Stimulated activated effector memory CD8-positive, alpha-beta T cell treated with anti-CD3 and anti-CD28 coated beads, Interleukin-12 subunit alpha, Interleukin-12 subunit beta, amount 100 ng/mL, for 72 hours (primary cell): ENCODE data around the gene BABAM1.

ENCODE experiments used
- ATAC-seq: fragments of 150-1000 bp; cut with Tn5 transposase; 2 replicates; pipeline ENCODE4 v1.10.0; 2021
- DNase-seq, 2 donors: peaks; one replicate each; pipeline ENCODE4 v3.0.0; 2021 to 2022; ENCODE audit warnings: low spot score in 2 of 2
- H3K27ac Mint-ChIP-seq: one replicate; pipeline ENCODE4 v1.8.0; 2022; ENCODE audit warnings: mild to moderate bottlenecking, mixed read lengths
- H3K36me3 Mint-ChIP-seq: one replicate; pipeline ENCODE4 v1.8.0; 2022; ENCODE audit warnings: mild to moderate bottlenecking, mixed read lengths
- H3K4me1 Mint-ChIP-seq: one replicate; pipeline ENCODE4 v1.8.0; 2022; ENCODE audit warnings: mixed read lengths
- H3K4me3 Mint-ChIP-seq: one replicate; pipeline ENCODE4 v1.8.0; 2022; ENCODE audit warnings: mild to moderate bottlenecking, mixed read lengths
- H3K9me3 Mint-ChIP-seq: one replicate; pipeline ENCODE4 v1.8.0; 2022; ENCODE audit warnings: mixed read lengths

The BABAM1 gene

DNA sequence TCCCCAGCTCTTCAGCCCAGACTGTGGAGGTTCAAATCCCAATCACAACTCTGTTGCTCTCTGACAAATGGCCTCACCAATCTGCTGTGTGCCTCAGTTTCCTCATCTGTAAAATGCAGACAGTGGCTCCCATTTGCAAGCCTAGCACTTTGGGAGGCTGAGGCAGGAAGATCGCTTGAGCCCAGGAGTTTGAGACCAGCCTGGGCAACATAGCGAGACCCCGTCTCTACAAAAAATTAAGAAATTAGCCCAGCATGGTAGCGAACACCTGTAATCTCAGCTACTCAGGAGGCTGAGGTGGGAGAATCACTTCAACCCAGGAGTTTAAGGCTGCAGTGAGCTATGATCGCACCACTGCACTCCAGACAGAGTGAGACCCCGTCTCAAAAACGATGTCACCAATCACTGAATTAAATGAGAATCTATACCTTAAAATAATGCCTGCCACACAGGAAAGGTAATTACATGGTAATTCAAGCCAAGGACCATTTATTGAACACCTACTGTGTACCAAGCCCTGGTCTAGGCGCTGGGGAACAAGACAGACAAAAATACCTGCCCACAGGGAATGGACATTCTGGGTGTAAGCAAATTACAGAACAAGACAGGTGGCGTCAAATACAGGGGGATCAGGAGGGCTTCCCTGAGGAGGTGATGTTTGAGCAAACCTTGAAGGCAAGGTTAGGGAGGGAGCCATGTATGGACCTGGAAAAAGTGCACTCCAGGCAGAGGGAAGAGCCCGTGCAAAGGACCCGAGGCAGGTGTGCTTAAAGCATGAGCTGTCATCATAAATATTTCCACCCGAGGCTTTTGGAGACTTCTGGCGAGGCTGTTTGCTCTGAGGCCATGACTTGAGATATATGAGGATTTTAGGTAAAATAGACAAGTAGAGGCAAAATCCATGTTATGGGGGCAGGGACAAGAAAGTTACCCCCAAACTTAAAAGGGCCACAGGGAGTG, 29.2 kb upstream of the BABAM1 start:
- Mint-ChIP-seq H3K27ac (no peak overlapping the region), H3K9me3 (no peaks in the 10 kb centered on the region), H3K4me3 (peak overlapping the region; percentile 29), H3K36me3 (no peaks in the 10 kb centered on the region), H3K4me1 (peaks cover 20% of the 10 kb centered on the region)
- ATAC-seq (no peak), DNase-seq (no peak)

DNA sequence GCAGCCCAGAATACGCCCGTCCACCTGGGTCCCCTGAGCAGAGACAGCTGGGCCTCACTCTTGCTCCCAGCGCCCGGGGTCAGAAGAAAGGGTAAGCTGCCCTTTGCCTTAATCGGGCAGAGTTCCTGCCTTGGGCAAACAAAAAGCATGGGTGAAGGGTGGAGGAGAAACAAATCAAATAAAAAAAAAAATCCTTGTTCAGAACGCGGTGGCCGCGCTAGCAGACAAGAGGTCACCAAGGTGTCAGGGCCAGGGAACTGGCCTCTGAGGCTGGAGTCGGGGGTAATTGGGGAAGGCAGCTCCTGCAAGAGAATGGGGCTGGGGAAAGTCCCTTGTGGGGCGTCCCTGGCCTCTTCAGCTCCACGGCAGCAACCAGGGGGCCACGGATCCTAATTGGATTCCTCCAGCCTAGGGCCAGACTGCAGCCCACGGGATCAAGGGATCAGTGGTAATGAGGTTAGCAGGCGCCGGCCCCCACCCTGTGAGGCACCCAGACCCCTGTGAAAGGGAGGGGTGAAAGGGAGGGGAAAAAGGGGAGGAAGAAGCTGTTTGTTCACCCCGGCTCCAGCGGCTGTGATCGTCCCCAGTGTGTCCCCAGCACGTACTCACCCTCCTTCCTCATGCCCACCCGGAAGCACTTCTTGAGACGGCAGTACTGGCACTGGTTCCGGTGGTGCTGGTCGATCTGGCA, 27.0 kb upstream of the BABAM1 start:
- H3K4me1 Mint-ChIP-seq: peaks cover 7% of the 10 kb centered on the region
- ATAC-seq (no peak), DNase-seq (no peak)
- H3K27ac Mint-ChIP-seq: no peak overlapping the region
- no peak overlapping the region for H3K4me3 Mint-ChIP-seq
- no peaks in the 10 kb centered on the region for H3K36me3 Mint-ChIP-seq
- no peaks in the 10 kb centered on the region for H3K9me3 Mint-ChIP-seq

DNA sequence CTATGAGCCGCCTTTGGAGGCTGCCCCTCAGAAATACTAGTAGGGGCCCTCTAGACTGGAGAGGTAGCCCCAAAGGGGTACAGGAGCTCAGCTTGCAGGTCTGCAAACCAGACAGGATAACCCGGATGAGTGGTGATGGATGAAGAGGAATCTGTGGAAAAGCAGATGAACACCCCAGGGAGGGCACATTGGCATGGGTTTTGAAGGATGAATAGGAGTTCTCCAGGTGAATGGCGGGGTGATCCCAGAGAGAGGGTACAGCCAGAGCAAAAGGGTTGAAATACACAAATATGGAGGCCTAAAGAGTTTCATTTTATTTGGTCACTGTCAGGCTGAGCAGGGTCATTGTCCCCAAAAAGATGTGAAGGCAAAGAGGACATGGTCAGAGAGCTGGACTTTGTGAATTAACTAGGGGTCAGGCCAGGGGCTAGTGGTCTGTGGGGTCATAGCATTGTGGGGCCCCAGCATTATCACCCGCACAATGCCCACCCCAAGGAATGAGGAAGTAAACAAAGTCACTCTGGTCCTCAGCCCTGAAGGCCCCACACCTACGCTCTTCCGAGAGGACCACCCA, 26.3 kb upstream of the BABAM1 start:
- Mint-ChIP-seq H3K4me3 (no peak overlapping the region), H3K4me1 (peaks cover 7% of the 10 kb centered on the region), H3K36me3 (peaks cover 1% of the 10 kb centered on the region), H3K9me3 (no peaks in the 10 kb centered on the region), H3K27ac (no peak overlapping the region)
- ATAC-seq (no peak), DNase-seq (no peak)

DNA sequence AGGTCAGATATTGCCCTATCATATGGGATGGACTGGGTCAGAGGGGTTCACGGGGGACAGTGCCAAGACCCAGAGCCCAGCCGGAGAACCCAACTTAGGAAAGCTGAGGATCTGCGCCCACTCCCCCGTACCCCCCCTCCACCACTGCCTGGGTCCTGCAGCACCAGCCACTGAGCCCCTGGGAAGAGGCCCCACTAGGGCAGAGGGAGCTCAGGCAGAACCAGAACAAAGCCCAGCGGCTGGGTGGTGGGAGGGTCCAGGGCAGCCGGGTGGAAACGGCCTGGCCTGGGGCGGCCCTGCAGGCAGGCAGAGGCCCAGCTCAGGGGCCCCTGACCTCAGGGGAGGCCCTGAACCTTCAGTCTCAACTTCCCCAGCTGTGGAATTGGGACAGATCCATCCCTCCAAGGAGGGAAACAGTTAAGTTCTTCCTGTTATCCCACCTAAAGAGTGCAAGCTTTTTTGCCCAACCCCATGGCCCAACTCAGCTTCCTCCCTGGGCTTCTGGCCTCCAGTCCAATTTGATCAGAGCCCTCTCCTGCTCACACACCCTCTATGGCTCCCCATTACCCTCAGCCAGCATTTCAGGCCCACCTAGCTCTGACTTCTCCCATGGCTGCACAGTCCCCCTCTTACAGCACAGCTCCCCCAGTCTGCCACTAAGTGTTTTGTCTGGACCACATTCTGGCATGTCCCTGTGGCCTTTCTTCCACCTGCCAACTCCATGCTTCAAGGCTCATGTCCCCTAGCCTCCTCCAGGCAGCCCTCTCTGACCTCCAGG, 24.6 kb upstream of the BABAM1 start:
- H3K4me3 Mint-ChIP-seq: no peak overlapping the region
- peaks cover 6% of the 10 kb centered on the region for H3K36me3 Mint-ChIP-seq
- ATAC-seq (no peak), DNase-seq (no peak)
- H3K4me1 Mint-ChIP-seq: peaks cover 22% of the 10 kb centered on the region
- H3K27ac Mint-ChIP-seq: no peak overlapping the region
- H3K9me3 Mint-ChIP-seq: no peaks in the 10 kb centered on the region

DNA sequence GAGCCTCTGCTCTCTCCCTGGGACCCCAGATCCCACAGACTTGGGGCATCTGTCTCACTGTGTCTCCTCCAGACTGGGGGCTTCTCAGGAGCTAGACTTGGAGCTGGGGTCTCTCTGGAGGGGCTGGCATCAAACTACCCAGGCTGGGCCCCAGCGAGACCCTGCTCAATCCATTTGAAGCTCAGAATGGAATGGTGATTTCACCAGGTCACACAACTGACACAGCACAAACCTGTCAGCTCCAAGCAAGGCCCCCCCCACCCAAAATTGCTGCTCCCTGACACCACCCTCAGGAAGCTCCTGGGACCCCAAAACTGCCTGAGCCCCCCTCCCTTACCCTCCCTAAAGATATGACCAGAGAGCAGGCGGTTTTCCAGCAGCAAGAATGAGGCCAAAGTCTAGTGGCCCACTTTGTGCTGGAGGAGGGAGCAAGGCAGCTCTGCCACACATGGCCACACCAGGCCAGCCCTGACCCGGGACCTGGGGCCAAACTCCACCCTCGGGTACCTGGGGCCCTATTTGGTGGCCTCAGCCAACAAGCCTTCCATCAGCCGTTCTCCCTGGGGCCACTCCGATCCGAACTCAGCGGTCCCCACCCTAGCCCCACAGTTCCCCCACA, 23.9 kb upstream of the BABAM1 start:
- H3K36me3 Mint-ChIP-seq: peaks cover 6% of the 10 kb centered on the region
- ATAC-seq (no peak), DNase-seq (no peak)
- peak overlapping the region; percentile 62 for H3K4me3 Mint-ChIP-seq
- peaks cover 22% of the 10 kb centered on the region for H3K4me1 Mint-ChIP-seq
- no peaks in the 10 kb centered on the region for H3K9me3 Mint-ChIP-seq
- peak overlapping the region; percentile 50 for H3K27ac Mint-ChIP-seq

DNA sequence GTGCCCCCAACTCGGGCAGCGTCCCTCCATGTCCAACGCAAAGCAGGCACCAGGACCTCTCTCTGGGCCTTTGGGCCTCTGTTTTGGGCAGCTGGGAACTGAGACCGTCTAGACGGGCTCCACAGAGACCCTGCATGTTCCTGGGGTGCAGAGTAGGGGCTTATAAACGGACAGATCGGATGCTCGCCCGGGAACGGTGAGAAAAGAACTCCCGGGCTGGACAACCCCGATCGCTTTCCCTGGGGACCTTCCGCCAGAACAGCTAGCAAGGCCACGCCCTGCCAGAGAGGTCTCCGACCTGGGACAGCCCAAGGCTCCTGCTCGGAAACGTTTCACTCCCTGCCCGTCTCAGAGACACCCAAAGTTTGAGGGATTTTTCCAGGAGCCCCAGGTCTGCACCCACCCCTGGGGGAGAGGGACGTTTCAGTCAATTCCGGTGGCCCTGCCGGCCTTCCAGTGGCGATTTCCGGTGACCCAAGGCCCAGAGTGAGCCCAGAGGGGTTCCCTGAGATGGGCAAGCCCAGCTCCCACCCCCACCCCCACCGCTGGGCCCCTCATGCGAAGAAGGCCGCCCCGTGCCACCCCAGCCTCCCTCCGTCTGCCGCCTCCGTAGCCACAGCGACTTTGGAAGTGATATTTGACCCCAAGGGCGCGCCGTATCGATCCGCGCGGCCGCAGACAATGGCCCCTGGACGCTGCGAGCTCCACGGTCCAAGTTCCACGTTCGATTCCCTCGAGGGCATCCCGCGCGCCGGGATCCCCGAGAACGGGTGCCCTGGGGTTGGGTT, 23.2 kb upstream of the BABAM1 start:
- ATAC-seq (no peak), DNase-seq (no peak)
- Mint-ChIP-seq H3K4me1 (peaks cover 22% of the 10 kb centered on the region), H3K27ac (peak overlapping the region; percentile 50), H3K4me3 (peak overlapping the region; percentile 62), H3K9me3 (no peaks in the 10 kb centered on the region), H3K36me3 (peaks cover 6% of the 10 kb centered on the region)

DNA sequence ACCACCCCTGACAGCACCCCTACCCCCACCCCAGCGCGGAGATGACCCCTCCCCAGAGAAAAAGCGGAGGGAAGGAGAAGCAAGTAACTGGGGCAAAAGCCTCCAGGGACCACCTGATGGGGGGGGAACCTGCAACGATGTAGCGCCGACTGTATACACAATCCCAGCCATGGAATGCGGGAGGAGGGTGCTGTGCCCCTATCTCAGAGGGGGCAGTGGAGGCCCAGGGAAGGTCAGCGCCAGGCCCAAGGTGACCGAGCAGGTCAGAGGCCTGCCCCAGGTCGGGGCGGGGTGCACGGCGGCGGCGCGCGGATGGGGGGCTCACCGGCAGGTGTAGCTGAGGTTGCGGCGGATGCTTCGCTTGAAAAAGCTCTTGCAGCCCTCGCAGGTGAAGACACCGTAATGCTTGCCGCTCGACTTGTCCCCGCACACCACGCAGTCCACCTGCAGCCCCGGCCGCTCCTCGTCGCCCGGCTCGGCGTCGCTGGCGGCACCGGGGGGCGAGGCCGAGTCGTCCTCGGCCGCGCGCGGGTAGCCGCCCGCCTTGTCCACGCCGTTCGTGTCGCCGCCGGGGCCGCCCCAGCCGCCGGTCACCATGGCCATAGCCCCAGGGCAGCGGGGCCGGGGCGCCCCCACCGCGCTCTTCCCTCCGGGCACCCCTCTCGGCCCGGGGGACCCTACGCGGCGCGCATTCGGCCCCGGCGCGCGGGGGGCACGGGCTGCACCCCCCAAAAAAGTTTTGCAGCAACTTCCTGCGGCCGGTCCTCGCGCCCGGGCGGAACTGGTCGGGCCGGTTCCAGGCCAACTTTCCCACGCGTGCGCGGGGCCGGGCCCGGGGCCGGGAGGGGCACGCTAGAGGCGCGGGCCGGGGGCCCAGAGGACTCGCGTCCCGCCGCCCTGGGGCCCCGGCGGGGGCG, 22.4 kb upstream of the BABAM1 start:
- H3K27ac Mint-ChIP-seq: no peak overlapping the region
- peaks cover 22% of the 10 kb centered on the region for H3K4me1 Mint-ChIP-seq
- peaks cover 6% of the 10 kb centered on the region for H3K36me3 Mint-ChIP-seq
- H3K9me3 Mint-ChIP-seq: no peaks in the 10 kb centered on the region
- peak overlapping the region; percentile 62 for H3K4me3 Mint-ChIP-seq
- ATAC-seq: peak; percentile 3
- DNase-seq: no peak

DNA sequence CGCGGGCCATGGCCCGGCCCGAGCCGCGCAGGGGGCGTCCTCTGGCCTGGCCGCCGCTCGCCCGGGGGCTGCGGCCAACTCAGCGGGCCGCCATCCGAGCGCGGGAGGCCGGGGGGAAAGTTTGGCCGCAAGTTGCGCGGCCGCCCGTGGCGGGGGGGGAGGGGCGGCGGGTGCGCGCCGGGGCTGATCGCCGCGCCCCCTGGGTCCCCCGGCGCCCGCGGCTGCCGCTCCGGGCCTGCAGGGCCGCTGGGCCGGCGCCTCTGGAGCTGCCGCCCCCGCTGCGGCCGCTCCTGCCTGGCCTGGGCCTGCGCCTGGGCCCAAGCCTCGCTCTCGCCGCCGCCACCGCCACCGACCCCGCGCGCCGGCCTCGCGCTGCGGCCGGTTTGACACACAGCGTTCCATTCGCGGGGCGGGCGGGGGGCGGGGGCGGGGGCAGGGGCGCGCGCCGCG, 21.7 kb upstream of the BABAM1 start, which contains the start of gene NR2F6:
Gene NR2F6, minus strand, starts transcription at position 385 of the 450 bp plus-strand sequence. CDS start 699 bp downstream, outside the sequence.
- DNase-seq (peak in 1 of 2 donors; percentile 75), ATAC-seq (no peak)
- peak within 1 kb of the TSS; percentile 79 for H3K4me3 Mint-ChIP-seq
- peaks cover 6% of the 10 kb centered on the region for H3K36me3 Mint-ChIP-seq
- no peaks in the 10 kb centered on the region for H3K9me3 Mint-ChIP-seq
- H3K4me1 Mint-ChIP-seq: peaks cover 22% of the 10 kb centered on the region
- H3K27ac Mint-ChIP-seq: peak within 1 kb of the TSS; percentile 74

DNA sequence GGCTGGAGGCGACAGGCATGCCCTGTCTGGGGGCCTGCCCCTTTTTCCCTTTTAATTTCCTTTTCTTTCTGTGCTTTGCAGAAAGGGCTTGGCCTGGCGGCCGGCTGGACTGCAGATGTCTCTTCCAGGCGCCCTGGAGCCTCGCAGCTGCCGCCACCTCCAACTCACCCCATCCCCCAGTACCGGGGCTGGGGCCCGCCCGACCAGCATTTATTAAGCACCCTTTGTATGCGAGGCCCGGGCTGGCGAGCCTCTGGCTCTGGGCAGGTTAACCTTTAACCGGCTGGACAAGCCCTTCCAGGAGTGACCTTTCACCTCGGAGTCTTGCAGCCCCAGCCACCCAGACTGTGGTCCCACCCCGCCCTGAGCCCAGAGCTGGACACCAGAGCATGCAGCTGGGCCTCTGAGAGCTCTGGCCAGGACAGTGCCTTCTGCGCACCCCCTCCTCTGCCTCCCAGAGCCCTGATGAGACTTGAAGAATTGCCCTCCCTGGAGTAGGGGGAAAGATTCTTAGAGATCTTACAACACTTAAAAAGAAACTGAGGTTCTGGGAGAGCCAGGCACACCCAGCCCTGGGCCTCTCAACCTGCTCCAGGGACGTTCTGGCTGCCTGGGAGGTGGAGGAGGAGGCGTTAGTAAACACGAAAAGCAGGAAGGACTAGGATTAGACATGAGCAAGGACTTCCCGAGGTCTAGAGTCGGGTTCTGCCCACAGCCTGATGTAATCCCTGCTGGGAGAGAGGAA, 20.4 kb upstream of the BABAM1 start:
- Mint-ChIP-seq H3K4me1 (peaks cover 22% of the 10 kb centered on the region), H3K9me3 (no peaks in the 10 kb centered on the region), H3K4me3 (peak overlapping the region; percentile 79), H3K27ac (peak overlapping the region; percentile 74), H3K36me3 (peaks cover 6% of the 10 kb centered on the region)
- no peak for ATAC-seq
- DNase-seq: no peak

DNA sequence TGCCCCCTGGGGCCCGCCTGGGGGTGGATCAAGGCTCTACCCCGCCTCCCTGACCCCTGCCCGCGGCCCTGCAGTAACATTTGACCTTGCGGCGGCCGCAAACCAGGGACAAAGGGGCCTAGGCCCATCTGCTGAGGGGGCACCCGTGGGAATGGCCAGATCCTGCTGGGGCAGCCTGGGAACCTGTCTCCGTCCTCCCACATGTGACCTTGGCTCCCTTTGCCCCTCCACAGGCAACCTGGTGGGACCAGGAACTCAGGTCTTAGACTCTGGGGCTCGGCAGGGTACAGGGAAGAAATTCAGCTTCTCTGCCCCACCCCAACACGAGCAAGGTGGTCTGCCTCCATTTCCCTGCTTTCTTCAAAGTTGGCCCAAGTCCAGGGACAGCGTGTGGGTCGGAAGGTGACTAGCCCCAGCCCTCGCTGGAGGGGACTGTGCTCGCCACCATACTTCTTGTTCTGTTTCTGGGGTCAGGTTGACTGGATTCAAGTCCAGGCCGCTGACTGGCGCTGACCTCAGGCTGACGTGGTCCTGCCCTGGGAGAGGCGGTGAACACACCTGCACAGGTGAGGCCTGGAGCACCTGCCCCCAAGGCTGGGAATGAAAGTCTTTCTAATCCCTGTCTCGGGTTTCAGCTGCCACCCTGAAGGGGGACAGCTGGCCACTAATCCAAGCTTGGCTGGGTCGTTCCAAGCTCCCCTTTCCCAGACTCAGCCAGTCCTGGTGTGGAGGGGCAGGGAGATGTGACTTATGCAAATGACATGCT, 19.0 kb upstream of the BABAM1 start:
- Mint-ChIP-seq H3K27ac (no peak overlapping the region), H3K36me3 (peaks cover 6% of the 10 kb centered on the region), H3K9me3 (no peaks in the 10 kb centered on the region), H3K4me1 (peaks cover 16% of the 10 kb centered on the region), H3K4me3 (no peak overlapping the region)
- ATAC-seq: no peak
- no peak for DNase-seq

DNA sequence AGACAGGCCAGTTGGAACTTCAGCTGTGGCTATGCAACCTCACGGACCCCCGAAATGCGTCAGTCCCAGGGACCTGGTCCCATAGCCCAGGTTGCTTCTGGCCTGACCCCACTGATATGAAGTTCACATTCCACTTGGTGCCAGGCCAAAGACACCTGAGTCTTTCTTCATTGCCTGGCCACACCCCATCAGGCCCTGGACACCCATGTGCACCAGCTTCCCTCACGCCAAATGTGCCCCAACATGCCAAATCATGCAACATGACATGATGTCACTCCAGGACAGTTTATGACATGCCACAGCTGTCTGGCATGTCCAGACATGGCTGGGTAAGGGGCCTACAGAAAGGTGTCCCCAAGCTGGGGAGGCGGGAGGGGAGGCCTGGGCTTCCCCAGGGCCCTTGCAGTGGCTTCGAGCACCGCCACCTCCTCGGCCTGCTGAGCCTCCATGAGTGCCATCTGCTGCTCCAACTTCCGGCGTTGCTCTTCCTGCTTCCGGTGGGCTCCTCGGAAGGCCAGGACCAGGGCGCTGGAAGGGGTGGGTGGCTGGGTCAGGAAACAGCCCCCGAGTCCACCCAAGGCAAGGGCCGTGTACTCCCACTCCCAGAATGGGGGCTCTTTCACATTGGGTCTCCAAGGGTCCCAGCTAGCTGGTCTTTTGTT, 17.2 kb upstream of the BABAM1 start:
- Mint-ChIP-seq H3K27ac (no peak overlapping the region), H3K9me3 (no peaks in the 10 kb centered on the region), H3K4me3 (no peak overlapping the region), H3K4me1 (peaks cover 15% of the 10 kb centered on the region), H3K36me3 (peaks cover 6% of the 10 kb centered on the region)
- no peak for ATAC-seq
- no peak for DNase-seq

DNA sequence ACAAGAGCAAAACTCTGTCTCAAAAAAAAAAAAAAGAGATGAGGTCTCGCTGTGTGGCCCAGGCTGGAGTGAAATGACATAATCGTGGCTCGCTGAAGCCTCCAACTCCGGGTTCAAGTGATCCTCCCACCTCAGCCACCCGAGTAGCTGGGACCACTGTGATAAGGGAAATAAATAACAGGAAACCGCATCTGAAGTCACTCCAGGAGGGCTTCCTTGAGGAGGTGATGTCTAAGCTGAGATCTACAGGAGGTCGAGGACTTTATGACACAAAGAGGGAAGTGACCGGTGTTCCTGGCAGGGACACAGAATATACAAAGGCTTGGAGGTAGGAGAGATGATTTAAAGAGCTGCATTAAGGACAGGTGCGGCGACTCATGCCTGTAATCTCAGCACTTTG, 12.6 kb upstream of the BABAM1 start:
- Mint-ChIP-seq H3K36me3 (no peaks in the 10 kb centered on the region), H3K4me3 (no peak overlapping the region), H3K9me3 (no peaks in the 10 kb centered on the region), H3K27ac (no peak overlapping the region), H3K4me1 (no peaks in the 10 kb centered on the region)
- DNase-seq (no peak), ATAC-seq (no peak)
